Gastrocnemius medialis (tissue), 4 donors: Measurements from ENCODE around the gene SLC12A9.

Experiments used
- CTCF ChIP-seq, 5 experiments: fragments of 450-650 bp in 3 of 5; fragments of 200-600 bp in 2 of 5; sonication (generic) in 2 of 5; IDR thresholded peaks in 4 of 5; conservative IDR thresholded peaks in 1 of 5; 1 replicate in 4 of 5; 2 replicates in 1 of 5; pipeline ENCODE4 v1.5.1; 2016 to 2019; ENCODE audit warnings: antibody characterized with exemption in 5 of 5, mild to moderate bottlenecking in 3 of 5, moderate library complexity in 3 of 5
- POLR2A ChIP-seq, 2 donors: fragments of 450-650 bp; IDR thresholded peaks; one replicate each; pipeline ENCODE4 v1.6.1; 2017; ENCODE audit warnings: antibody characterized with exemption in 2 of 2, mild to moderate bottlenecking in 2 of 2, moderate library complexity in 2 of 2

- TF ChIP-seq CTCF (IDR thresholded peaks at IDR 0.05 in 4 of 5, conservative IDR thresholded peaks at IDR 0.05 in 1 of 5) (no peak), POLR2A (IDR thresholded peaks at IDR 0.05) (no peak)
Measured at GRCh38 chr7:100891568-100892247, 39.2 kb downstream of the SLC12A9 start.
